Occipital lobe (tissue), 2 donors: ENCODE results near the gene DENND2A. TPM values are rescaled to one million over a fixed set of nuclear protein-coding genes. Genes with fewer than 3 reads are reported as not detected.
A peak's percentile ranks its signal among the peaks of the same experiment; 100 is the strongest.
"Not testable (repeated sequence)": the region's sequence is repeated elsewhere in the genome, so short reads cannot be mapped to it uniquely, and the experiment has no call there.

Experiments
- DNase-seq: peaks from one replicate; lab custom pipeline; 2025; lab: John Stamatoyannopoulos, UW
- total RNA-seq: library from RNA; depleted of rRNA; stranded (reverse); fragments of >200 nt; gene quantifications from one replicate; pipeline ENCODE4 v1.2.3, GENCODE V29; 2014

The DENND2A gene
- total RNA-seq, 1 donor from 2014 or later: 16.4 TPM

- DNase-seq: no peak
These were observed 6.5 kb upstream of the DENND2A start for GRCh38 chr7:140646931-140647647.

- DNase-seq: no peak
These were observed 4.7 kb upstream of the DENND2A start for GRCh38 chr7:140645166-140645900.

GRCh38 chr7:140644761-140645160 is 4.1 kb upstream of the DENND2A start:
- DNase-seq: not testable (repeated sequence)

GRCh38 chr7:140643416-140643815 is 2.8 kb upstream of the DENND2A start:
- DNase-seq: no peak

- DNase-seq: no peak
These were observed 1.0 kb upstream of the DENND2A start for GRCh38 chr7:140641524-140642195.

GRCh38 chr7:140640060-140640637 is 464 bp downstream of the DENND2A start:
- DNase-seq: no peak

- no peak for DNase-seq
These were observed 1.1 kb downstream of the DENND2A start for GRCh38 chr7:140639366-140640053.

- DNase-seq: no peak
These were observed 2.3 kb downstream of the DENND2A start for GRCh38 chr7:140638173-140638791.

GRCh38 chr7:140637400-140637799 is 3.2 kb downstream of the DENND2A start:
- no peak for DNase-seq

- no peak for DNase-seq
These were observed 4.8 kb downstream of the DENND2A start for GRCh38 chr7:140635816-140636215.

GRCh38 chr7:140635345-140635744 is 5.3 kb downstream of the DENND2A start:
- DNase-seq: no peak

- no peak for DNase-seq
These were observed 9.0 kb downstream of the DENND2A start for GRCh38 chr7:140631602-140632001.

GRCh38 chr7:140631021-140631420 is 9.6 kb downstream of the DENND2A start:
- DNase-seq: no peak

- peak; percentile 25 for DNase-seq
These were observed 14.4 kb downstream of the DENND2A start for GRCh38 chr7:140625908-140626868.

GRCh38 chr7:140625192-140625558 is 15.4 kb downstream of the DENND2A start:
- not testable (repeated sequence) for DNase-seq

GRCh38 chr7:140624392-140625191 is 16.0 kb downstream of the DENND2A start:
- DNase-seq: no peak

GRCh38 chr7:140623980-140624379 is 16.6 kb downstream of the DENND2A start:
- DNase-seq: no peak

GRCh38 chr7:140621401-140622021 is 19.1 kb downstream of the DENND2A start:
- no peak for DNase-seq
